Activated naive CD8-positive, alpha-beta T cell treated with anti-CD3 and anti-CD28 coated beads, Interleukin-2, amount 50 U/mL, for 24 hours (primary cell): ENCODE data around the gene CAP1.
A peak's percentile ranks its signal among the peaks of the same experiment; 100 is the strongest.
"Not testable (repeated sequence)": the region's sequence is repeated elsewhere in the genome, so short reads cannot be mapped to it uniquely, and the experiment has no call there.

ENCODE experiments used
- ATAC-seq: fragments of 150-1000 bp; cut with Tn5 transposase; one replicate; pipeline ENCODE4 v1.10.0; 2021
- DNase-seq: peaks from one replicate; pipeline ENCODE4 v3.0.0; 2021
- H3K27ac Mint-ChIP-seq: one replicate; pipeline ENCODE4 v1.8.0; 2021; ENCODE audit warnings: mild to moderate bottlenecking, mixed read lengths
- H3K27me3 Mint-ChIP-seq: one replicate; pipeline ENCODE4 v1.8.0; 2021; ENCODE audit warnings: mixed read lengths
- H3K36me3 Mint-ChIP-seq: one replicate; pipeline ENCODE4 v1.8.0; 2021; ENCODE audit warnings: low read depth, mixed read lengths
- H3K4me1 Mint-ChIP-seq: one replicate; pipeline ENCODE4 v1.8.0; 2021; ENCODE audit warnings: mixed read lengths
- H3K4me3 Mint-ChIP-seq: one replicate; pipeline ENCODE4 v1.8.0; 2021; ENCODE audit warnings: mild to moderate bottlenecking, moderate library complexity, mixed read lengths
- H3K9me3 Mint-ChIP-seq: one replicate; pipeline ENCODE4 v1.8.0; 2021; ENCODE audit warnings: mixed read lengths

CAP1 gene

DNA sequence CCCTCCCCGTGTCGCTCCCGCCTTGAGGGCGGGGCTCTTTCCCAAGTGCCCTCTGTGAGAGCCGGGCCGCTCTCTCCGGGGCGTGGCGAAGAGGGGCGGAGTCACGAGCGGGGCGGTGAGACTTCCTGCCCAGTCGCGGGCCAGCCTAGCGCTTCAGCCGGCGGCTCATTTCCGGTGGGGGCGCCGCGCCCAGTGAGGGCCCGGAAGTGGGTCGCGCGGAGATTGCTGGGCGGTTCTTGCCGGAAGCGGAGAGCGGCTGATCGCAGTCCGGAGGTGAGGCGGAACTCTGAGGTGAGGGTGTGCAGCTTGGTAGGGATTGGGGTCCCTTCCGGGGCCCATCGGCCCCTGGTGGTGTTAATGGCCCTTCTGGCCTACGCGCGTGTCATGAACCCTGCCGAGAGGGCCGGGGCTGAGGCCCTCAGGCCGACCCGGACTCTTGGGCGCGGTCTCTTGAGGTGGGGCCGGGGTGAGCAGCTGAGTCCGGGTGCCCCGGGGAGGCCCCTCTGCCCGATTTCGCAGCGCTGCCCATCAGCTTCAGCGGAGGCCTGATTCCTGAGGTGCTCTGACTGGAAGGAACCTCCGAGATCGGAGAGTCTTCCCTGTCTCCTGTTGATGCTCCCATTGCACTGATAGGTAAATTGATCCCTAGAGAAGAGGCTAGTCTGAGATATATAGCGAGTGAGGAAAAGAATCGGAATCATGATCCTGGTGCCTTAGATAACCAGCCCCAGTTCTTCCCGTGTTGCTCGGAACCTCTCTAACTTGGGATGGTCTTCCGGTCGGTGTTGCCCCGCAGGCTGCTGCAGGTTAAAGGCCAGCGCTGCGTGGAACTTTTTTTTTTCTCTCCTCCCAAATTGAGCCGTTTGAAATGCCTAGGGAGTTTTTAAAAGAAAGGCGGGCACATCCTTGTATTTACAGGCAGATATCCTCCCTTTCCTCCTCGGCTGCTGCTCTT is at the start of gene CAP1:
TSS of gene CAP1 (plus strand) at position 219 of the 955 bp plus-strand sequence. CDS start 18,618 bp downstream, outside the sequence.
- Mint-ChIP-seq H3K9me3 (no peaks in the 10 kb centered on the region), H3K36me3 (peaks cover 44% of the 10 kb centered on the region), H3K27me3 (no peaks in the 10 kb centered on the region), H3K4me3 (peak within 1 kb of the TSS; percentile 99), H3K4me1 (peaks cover 73% of the 10 kb centered on the region), H3K27ac (peak within 1 kb of the TSS; percentile 97)
- ATAC-seq (peak; percentile 92), DNase-seq (peak; percentile 100)

- DNase-seq (no peak), ATAC-seq (no peak)
- no peaks in the 10 kb centered on the region for H3K27me3 Mint-ChIP-seq
- H3K36me3 Mint-ChIP-seq = no peaks in the 10 kb centered on the region
- peaks cover 14% of the 10 kb centered on the region for H3K4me1 Mint-ChIP-seq
- H3K27ac Mint-ChIP-seq = no peak overlapping the region
- no peaks in the 10 kb centered on the region for H3K9me3 Mint-ChIP-seq
- no peak overlapping the region for H3K4me3 Mint-ChIP-seq
Measured at GRCh38 chr1:39992234-39992633, 48.3 kb upstream of the CAP1 start.

DNA sequence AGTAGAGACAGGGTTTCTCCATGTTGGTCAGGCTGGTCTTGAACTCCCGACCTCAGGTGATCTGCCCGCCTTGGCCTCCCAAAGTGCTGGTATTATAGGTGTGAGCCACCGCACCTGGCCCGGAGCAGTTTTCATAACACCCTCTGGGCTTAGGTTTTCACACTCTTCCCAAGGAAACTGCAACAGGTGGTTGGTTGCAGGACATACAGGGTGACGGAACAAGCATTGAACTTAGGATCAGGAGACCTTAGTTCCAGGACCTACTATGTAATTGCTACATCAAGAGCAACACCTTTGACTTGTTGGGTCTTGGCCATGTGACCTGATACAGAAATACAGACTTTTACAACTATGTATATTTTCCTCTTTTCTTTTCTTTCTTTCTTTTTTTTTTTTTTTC is 47.6 kb upstream of the CAP1 start:
- Mint-ChIP-seq H3K27ac (no peak overlapping the region), H3K36me3 (no peaks in the 10 kb centered on the region), H3K4me1 (peaks cover 14% of the 10 kb centered on the region), H3K9me3 (no peaks in the 10 kb centered on the region), H3K4me3 (no peak overlapping the region), H3K27me3 (no peaks in the 10 kb centered on the region)
- ATAC-seq (no peak), DNase-seq (no peak)

DNA sequence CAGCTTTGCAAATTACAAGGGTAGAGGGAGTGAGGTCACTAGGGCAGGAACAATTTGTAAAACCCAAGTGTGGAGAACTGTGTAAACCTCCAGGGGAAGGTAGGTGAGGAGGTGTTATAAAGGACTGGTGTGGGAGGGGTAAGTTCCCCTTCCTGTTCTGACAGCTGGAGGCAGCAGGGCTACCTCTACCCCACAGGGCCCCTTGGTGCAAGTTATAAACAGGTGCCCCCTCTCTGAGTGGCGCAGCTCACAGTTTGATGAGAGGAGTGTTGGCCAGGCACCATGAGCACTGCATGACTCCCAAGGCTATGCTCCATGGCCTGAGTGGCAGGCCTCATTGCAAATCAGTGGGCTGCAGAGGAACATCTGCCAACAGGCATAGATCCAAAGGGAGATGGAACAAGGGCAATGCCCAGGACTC is 44.5 kb upstream of the CAP1 start:
- Mint-ChIP-seq H3K9me3 (no peaks in the 10 kb centered on the region), H3K27ac (peak overlapping the region; percentile 3), H3K4me1 (peaks cover 14% of the 10 kb centered on the region), H3K36me3 (no peaks in the 10 kb centered on the region), H3K27me3 (no peaks in the 10 kb centered on the region), H3K4me3 (no peak overlapping the region)
- DNase-seq (no peak), ATAC-seq (peak; percentile 54)

GRCh38 chr1:39996396-39997004 is 44.0 kb upstream of the CAP1 start:
- Mint-ChIP-seq H3K36me3 (no peaks in the 10 kb centered on the region), H3K9me3 (no peaks in the 10 kb centered on the region), H3K27me3 (no peaks in the 10 kb centered on the region), H3K4me1 (peaks cover 19% of the 10 kb centered on the region), H3K27ac (peak overlapping the region; percentile 3), H3K4me3 (no peak overlapping the region)
- DNase-seq (no peak), ATAC-seq (no peak)

DNA sequence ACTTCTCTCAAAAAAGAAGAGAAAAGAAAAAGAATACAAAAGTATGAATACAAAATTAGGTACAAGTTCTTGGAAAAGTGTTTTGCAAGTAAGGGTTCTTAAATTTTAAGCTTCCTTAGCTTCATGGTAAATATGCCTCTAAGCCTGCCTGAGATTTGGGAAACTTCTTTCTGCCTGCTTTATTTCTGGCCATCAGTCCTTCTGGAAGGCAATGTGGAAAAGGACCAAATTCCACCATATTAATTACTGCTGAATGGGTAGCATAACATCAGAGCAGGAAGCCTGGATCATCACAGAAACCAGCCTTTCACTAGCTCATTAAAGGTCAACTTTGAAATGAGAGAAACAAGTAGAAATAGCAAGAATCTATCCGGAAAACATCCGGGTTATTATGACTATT is 39.1 kb upstream of the CAP1 start:
- H3K27ac Mint-ChIP-seq = no peak overlapping the region

DNA sequence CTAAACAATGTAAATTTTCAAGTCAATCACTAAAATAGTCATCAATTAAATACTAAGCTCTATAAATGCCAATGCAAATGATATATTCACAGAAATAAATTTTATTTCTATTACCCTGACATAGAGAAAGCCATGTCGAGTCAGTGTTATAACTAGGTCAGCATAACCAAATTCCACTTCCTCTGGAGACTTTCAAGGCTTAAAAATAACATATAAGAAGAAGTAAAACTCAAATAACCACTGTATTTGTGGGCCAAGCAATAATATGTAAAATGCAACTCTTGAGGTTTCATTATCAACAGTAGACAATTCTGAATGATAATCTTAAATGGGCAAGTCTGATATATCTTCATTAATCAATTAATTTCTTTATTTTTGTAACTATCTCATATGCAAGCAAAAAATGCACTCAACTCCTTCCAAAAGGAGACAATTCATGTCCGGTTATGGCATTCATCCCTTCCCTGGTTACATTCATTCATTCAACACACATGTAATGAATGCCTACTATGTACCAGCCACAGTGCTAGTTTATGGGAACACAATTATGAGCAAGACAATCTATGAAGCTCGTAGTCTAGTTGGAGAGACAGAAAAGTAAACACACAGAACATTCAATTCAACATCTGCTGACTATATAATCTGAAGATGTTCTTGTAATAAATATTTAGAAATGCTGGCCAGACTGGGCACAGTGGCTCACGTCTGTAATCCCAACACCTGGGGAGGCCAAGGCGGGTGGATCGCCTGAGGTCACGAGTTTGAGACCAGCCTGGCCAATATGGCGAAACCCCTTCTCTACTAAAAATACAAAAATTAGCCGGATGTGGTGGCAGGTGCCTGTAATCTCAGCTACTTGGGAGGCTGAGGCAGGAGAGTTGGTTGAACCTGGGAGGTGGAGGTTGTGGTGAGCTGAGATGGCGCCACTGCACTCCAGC is 37.1 kb upstream of the CAP1 start:
- no peaks in the 10 kb centered on the region for H3K27me3 Mint-ChIP-seq
- no peak overlapping the region for H3K4me3 Mint-ChIP-seq
- peaks cover 16% of the 10 kb centered on the region for H3K4me1 Mint-ChIP-seq
- ATAC-seq (no peak), DNase-seq (no peak)
- H3K36me3 Mint-ChIP-seq = no peaks in the 10 kb centered on the region
- H3K9me3 Mint-ChIP-seq = no peaks in the 10 kb centered on the region
- H3K27ac Mint-ChIP-seq = no peak overlapping the region

More for the DNA sequence above, 39.1 kb upstream of the CAP1 start:
- peaks cover 17% of the 10 kb centered on the region for H3K4me1 Mint-ChIP-seq
- ATAC-seq = no peak
- no peak for DNase-seq
- no peaks in the 10 kb centered on the region for H3K27me3 Mint-ChIP-seq
- H3K9me3 Mint-ChIP-seq = no peaks in the 10 kb centered on the region
- no peak overlapping the region for H3K4me3 Mint-ChIP-seq
- H3K36me3 Mint-ChIP-seq = no peaks in the 10 kb centered on the region

GRCh38 chr1:40004857-40005256 is 35.7 kb upstream of the CAP1 start:
- Mint-ChIP-seq H3K4me3 (no peak overlapping the region), H3K27me3 (no peaks in the 10 kb centered on the region), H3K27ac (no peak overlapping the region), H3K36me3 (no peaks in the 10 kb centered on the region), H3K9me3 (no peaks in the 10 kb centered on the region), H3K4me1 (peaks cover 18% of the 10 kb centered on the region)
- no peak for ATAC-seq
- DNase-seq = no peak

DNA sequence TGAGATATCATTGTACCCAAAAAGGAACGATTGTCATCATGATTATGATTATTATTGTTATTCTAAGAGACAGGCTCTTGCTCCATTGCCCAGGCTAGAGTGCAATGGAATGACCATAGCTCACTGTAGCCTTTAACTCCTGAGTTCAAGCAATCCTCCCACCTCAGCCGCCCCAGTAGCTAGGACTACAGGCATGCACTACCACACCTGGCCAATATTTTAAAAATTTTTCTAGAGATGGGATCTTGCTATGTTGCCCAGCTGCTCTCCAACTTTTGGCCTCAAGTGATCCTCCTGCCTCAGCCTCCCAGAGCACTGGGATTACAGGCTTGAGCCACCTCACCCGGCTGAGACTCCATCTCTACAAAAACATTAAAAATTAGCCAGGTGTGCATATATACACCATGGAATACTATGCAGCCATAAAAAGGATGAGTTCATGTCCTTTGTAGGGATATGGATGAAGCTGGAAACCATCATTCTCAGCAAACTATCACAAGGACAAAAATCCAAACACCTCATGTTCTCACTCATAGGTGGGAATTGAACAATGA is 33.0 kb upstream of the CAP1 start:
- H3K9me3 Mint-ChIP-seq, DNase-seq, ATAC-seq, H3K27ac Mint-ChIP-seq, H3K27me3 Mint-ChIP-seq, H3K4me1 Mint-ChIP-seq, H3K4me3 Mint-ChIP-seq, H3K36me3 Mint-ChIP-seq: not testable (repeated sequence)

DNA sequence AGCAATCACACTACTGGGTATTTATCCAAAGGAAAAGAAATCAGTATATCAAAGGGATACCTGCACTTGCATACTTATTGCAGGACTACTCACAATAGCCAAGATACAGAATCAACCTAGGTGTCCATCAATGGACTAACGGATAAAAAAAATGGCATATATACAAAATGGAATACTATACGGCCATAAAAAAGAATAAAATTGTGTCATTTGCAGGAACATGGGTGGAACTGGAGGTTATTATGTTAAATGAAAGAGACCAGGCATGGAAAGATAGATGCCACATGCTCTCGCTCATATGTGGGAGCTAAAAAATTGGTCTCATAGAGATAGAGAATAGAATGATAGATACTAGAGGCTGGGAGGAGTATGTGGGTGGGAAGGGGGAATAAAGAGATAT is 29.3 kb upstream of the CAP1 start:
- Mint-ChIP-seq H3K36me3 (no peaks in the 10 kb centered on the region), H3K4me1 (peaks cover 16% of the 10 kb centered on the region), H3K9me3 (no peaks in the 10 kb centered on the region), H3K4me3 (no peak overlapping the region), H3K27me3 (no peaks in the 10 kb centered on the region), H3K27ac (no peak overlapping the region)
- ATAC-seq = no peak
- DNase-seq = no peak

GRCh38 chr1:40014253-40014706 is 26.2 kb upstream of the CAP1 start:
- no peaks in the 10 kb centered on the region for H3K9me3 Mint-ChIP-seq
- peak; percentile 56 for ATAC-seq
- no peak for DNase-seq
- no peak overlapping the region for H3K4me3 Mint-ChIP-seq
- H3K27ac Mint-ChIP-seq = no peak overlapping the region
- H3K4me1 Mint-ChIP-seq = peaks cover 16% of the 10 kb centered on the region
- H3K27me3 Mint-ChIP-seq = no peaks in the 10 kb centered on the region
- no peaks in the 10 kb centered on the region for H3K36me3 Mint-ChIP-seq

DNA sequence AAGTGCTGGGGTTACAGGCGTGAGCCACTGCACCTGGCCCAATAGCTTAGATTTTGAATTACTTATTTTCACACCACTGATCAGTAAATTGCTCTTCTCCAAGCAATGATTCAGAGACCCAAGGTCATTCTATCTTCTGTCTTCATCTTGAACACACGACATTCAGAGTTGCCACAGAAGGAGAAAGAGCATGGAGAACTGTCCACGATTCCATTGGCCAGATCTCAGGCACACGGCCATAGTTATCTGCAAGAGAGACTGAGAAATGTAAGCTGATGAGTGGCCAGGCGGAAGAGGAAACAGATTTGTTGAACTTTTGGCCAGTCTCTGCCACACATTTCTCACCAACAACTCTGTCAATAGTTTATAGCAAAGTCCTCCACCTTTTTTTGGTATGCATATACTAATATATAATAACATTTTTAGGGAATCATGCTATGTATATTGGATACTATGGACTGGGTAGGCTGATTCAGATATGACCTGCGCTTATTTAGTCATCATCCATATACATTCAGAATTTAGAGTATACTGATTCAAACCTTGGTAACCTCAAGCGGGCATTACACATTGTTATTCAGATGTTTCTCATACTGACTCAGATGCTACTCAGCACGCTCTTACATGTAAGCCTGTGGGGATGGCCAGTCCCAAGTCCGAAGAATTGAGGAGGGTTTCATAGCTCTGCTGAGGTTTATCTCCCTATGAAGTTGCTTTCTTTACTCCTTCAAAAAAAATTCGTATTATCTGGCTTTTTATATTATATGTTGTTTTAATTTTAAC is 25.5 kb upstream of the CAP1 start:
- DNase-seq = no peak
- Mint-ChIP-seq H3K9me3 (no peaks in the 10 kb centered on the region), H3K4me1 (peaks cover 15% of the 10 kb centered on the region), H3K4me3 (no peak overlapping the region), H3K27me3 (no peaks in the 10 kb centered on the region), H3K27ac (peak overlapping the region; percentile 12), H3K36me3 (no peaks in the 10 kb centered on the region)
- peak; percentile 93 for ATAC-seq

DNA sequence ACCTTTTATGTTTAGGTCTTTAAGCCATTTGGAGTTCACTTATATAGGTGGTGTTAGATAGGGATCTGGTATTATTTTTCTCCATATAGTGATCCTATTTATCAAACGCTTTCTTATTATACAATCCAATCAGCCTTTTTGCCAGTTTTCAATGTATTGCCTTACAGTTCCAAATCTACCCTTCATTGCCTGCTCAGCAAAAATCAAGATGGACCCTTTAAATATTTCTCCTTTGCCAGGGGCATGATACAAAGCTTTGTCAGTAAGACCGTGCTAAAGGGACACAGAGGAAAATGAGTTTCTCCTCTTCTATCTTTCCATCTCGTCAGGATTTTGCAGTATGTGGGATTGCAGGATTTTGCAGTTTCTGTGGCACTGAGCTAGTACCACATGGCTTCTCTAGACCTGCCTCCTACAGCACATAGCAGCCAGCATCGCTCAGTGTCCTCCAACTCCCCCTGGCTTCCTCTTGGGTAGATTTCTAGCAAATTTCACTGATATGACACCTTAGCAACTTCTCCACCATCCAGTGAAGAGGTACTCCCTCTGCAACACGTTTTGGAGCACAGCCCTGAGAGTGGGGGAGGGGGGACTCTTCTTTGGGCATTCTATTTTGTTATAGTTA is 22.5 kb upstream of the CAP1 start:
- peaks cover 15% of the 10 kb centered on the region for H3K4me1 Mint-ChIP-seq
- ATAC-seq = no peak
- H3K9me3 Mint-ChIP-seq = no peaks in the 10 kb centered on the region
- H3K4me3 Mint-ChIP-seq = no peak overlapping the region
- no peaks in the 10 kb centered on the region for H3K36me3 Mint-ChIP-seq
- DNase-seq = no peak
- H3K27me3 Mint-ChIP-seq = no peaks in the 10 kb centered on the region
- no peak overlapping the region for H3K27ac Mint-ChIP-seq
